RPMI8226 (cell line): Measurements from ENCODE around the gene SH3TC1.

Experiments
- DNase-seq: peaks from one replicate; pipeline ENCODE4 v3.0.0-alpha.2; 2015

The SH3TC1 gene

DNA sequence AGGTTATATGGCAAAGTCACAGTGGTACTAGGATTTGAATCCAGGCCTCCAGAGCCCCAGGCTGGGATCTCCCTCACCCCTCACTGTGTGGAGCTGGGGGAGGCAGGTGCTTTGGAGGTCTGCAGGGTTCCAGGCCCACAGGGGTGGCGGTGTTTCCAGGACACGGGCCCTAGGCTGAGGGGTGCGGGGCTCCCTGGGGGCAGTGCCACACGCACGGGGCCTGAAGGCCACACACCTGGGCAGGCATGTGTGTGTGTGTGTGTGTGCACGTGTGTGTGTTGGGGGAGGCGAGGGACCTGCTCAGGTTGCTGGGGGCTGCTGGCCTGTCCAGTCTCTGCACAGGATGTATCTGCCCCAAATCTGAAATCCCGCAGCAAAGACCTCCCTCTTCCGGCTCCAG, 18.8 kb downstream of the SH3TC1 start:
- DNase-seq, result no peak

DNA sequence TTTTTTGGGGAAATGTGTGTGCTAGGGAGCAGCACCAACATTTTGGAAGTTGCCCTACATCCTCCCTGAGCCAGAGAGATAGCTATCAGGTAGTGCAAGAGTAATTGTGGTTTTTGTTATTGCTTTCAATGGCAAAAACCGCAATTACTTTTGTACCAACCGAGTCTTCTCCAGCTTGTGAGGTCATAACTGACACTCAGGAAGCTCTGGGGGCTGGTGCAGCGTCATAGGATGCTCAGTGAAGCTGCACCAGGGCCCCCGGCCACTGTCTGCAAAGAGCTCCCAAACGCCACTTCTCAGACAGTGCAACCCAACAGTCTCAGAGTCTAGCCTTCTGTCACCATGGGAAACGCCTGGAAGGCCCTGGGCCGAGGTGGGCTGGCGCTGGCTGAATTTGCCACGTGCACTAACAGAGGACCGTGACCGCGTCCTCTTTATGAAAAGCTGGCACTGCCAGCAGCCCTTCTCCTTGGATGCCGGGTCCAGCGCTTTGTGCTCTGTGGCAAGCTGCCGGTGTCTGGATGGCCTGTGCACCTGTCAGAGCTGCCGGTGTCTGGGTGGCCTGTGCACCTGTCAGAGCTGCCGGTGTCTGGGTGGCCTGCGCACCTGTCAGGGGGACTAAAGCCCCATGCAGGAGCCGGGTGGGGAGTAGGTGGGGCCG, 19.4 kb downstream of the SH3TC1 start:
- DNase-seq, result peak; percentile 67

DNA sequence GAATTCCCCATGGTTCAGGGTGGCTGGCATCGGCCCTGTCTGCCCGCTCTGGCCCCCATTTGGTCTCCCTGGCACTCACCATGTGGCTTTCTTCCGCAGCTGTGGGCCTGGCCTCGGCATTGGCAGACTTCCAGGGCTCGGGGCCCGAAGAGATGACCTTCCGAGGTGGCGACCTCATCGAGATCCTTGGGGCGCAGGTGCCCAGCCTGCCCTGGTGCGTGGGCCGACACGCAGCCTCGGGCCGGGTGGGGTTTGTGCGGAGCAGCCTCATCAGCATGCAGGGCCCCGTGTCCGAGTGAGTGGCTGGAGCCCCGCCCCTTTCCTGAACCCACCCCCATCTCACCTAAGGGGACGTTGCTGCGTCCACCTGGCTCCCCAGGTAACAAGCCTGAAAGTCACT, 20.1 kb downstream of the SH3TC1 start:
- peak; percentile 55 for DNase-seq

DNA sequence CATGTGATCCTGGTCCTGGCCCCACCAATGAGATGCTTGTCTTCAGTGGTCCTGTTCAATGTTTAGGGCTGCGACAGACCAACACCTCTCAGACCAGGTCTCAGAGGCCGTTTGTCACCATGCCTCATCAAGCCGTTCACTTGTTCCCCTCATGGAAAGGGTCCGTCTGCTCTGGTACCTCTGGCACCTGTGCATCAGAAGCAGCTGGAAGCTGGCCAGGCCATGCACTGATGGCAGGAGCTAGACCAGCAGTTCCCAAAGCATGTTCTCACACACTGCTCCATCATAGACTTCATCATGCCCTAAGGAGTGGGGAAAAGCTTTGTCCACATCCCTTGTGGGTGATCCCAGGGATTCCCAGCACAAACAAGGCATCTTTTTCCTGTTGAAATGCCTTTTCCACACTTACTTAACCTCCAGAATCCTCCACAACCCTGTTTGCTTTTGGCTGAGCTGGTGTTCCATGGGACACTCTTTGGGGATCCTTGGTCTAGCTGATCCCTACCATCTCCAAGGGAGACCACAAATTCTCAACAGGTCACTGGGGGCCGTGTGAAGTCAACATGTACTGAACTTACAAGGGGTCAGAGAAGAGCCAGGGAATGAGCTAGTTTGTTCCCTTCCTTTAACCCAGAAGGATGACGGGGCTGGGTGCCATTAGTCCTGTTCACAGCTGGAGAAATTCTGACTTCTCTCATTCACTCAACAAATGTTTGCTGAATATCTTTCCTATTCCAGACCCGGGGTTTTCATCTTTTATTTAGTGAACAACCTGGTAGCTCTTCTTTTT, 21.8 kb downstream of the SH3TC1 start:
- no peak for DNase-seq

DNA sequence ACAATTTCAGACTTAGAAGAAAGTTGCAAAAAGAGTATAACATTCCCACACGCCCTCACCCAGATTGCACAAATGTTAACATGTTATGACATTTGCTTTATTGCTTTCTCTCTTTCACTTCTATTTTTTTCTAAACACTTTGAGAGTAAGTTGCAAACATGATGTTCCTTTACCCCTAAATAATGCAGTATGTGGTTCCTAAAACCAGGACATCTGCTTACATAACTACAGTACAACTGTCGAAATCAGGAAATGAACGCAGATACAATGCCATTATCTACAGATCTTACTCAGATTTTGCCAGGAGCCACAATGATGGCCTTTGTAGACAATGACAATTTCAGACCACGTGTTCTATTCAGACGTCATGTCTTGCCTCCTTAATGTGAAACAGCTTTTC, 22.4 kb downstream of the SH3TC1 start:
- DNase-seq, result no peak

DNA sequence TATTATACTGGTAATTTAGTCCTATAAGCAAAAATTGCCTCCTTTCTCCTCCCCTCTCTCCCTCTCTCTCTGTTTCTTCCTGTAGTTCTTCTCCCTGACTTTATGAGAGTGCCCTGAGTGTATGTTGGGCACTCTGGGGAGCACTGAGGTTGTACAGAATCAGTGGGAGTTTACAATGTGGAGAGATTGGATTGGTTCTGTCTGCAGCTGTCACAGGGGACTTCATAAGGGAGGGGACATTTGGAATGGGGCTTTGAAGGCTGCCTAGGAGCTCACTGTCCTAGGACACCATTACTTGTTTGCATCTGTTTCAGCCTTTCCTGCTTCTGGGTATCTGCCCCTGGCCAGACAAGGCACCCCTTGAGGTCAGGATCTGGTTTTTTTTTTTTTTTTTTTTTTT, 22.9 kb downstream of the SH3TC1 start:
- no peak for DNase-seq

DNA sequence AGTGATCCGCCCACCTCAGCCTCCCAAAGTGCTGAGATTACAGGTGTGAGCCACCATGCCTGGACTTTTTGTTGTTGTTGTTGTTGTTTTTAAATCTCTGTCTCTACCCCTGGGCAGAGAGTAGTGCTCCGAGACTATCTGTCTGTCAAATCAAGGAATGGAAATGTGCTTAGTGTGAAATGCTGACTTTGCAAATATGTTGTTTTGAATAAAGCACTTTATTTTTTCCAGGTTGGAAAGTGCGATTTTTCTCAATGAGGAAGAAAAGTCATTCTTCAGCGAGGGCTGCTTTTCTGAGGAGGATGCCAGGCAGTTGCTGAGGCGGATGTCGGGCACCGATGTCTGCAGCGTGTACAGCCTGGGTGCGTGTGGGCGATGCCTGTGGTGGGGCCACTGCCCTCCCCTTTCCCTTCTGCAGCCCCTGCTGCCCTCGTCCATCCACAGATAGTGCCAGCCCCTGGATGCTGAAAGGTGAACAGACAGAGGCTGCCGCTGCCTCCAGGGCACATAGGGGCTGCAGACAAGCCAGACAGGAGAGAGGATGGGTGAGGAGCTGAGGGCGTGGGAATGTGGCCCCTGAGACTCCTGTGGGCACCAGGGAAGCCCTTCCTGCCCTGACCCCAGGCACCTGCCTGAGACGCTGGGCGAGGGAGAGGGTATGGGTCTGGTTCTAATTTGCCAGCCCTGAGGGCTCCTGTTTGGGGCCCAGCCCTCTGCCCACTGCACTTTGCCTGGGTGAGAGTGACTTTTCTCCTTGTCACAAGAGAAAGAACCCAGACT, 23.7 kb downstream of the SH3TC1 start:
- DNase-seq, result no peak

DNA sequence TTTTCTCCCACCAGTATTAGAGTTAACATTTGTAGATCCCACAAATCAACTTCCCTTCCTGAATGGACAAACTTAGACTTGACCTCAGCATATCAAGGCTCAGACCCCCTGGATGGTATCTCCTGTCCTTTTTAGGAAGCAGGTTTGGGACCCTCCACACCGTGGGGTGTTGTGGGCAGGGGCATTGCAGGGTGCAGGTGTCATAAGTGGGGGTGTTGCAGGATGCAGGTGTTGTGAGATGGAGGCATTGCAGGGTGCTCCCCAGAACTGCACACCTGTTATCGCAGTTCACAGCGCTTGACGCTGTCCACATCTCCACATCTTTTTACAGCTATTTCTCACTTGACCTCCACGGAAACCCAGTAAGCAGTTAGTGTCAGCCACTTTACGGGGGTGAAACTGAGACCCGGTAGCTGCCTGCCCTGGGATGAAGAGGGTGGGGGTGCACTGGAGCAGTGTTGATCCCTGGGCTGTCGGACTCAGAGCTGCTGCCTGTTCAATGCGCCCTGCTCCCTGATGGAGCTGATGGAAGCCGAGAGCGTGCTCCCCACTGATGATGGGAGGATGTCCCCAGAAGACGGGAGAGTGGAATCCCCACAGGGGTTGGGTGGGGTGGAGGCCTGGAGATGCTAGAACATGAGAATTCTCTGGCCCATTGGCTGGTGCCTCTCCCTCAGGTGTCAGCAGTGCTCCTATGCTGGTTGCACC, 25.3 kb downstream of the SH3TC1 start:
- no peak for DNase-seq

DNA sequence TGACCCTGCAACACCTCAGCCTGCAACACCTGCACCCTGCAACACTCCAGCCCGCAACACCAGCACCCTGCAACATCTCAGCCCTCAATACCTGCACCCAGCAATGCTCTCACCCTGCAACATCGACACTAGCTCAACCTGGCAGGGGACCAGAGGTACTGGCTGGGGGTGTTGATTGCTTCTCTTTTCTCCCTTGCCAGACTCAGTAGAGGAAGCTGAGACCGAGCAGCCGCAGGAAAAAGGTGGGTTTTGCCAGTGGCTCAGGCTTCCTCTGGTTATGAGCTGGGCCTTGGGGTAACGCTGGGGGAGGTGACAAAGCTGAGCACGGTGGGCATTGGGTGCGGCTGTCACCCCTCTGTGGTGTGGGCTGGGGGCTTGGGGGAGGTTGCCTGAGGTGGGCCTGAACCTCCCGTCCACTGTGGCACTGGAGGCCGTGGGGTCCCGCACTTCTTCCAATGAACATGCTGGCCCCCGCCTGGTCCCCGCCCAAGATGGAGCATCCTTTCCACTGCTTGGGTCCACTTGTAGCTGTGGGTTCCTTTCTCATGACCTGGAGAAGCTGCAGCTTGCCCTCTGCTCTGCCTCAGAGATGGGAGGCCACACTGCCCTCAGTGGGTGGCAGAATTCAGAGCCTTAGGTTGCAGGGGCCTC, 26.0 kb downstream of the SH3TC1 start:
- DNase-seq, result no peak

DNA sequence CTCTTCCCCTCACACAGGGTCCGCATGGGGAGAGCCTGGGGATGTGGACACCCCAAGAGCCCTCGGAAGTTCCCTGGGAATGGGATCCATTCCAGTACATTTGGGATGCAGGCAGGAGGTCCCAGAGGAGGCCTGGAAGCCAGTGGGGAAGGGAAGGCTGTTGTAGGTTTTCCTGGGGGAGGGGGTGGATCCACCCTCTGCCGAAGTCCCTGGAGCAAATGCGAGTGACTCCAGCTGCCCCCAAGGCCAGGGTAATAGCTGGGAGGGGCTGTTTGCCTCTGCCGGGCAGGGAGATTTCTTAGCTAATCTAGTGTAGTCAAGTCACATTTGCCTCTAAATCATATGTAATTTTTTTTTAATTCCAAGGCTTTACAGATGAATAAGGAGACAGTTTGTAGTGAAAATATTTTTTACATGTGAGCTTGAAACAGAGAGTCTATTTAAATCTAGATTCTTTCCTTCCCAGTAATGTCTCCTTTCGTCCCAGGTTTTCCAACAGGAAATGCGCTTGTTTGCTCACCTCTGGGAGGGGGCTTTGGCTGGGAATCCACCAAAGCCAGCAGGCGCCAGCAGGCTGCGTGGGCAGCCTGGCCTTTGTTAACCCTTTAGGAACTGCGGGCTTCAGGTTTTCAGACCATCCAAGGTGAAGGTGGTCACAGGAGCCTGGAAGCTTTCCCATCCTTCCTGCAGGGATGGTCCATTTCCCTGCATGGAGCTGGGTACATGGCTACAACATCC, 26.8 kb downstream of the SH3TC1 start:
- no peak for DNase-seq

DNA sequence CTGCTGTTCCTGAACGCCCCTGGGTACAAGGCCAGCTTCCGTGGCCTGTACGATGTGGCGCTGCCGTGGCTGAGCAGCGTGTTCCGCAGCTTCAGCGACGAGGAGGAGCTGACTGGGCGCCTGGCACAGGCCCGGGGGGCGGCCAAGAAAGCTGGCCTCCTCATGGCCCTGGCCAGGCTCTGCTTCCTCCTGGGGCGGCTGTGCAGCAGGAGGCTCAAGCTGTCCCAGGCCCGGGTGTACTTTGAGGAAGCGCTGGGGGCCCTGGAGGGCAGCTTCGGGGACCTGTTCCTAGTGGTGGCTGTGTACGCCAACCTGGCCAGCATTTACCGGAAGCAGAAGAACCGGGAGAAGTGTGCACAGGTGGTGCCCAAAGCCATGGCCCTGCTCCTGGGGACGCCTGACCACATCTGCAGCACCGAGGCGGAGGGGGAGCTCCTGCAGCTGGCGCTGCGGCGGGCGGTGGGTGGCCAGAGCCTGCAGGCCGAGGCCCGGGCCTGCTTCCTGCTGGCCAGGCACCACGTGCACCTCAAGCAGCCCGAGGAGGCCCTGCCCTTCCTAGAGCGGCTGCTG, 28.2 kb downstream of the SH3TC1 start:
- no peak for DNase-seq

DNA sequence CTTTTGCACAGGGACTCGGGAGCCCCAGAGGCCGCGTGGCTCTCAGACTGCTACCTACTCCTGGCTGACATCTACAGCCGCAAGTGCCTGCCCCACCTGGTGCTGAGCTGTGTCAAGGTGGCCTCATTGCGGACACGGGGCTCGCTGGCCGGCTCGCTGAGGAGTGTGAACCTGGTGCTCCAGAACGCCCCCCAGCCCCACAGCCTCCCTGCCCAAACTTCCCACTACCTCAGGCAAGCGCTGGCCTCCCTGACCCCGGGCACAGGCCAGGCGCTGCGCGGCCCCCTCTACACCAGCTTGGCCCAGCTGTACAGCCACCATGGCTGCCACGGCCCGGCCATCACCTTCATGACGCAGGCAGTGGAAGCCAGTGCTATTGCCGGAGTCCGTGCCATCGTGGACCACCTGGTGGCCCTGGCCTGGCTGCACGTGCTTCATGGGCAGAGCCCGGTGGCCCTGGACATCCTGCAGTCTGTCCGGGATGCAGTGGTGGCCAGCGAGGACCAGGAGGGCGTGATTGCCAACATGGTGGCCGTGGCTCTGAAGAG, 28.8 kb downstream of the SH3TC1 start:
- DNase-seq, result no peak

DNA sequence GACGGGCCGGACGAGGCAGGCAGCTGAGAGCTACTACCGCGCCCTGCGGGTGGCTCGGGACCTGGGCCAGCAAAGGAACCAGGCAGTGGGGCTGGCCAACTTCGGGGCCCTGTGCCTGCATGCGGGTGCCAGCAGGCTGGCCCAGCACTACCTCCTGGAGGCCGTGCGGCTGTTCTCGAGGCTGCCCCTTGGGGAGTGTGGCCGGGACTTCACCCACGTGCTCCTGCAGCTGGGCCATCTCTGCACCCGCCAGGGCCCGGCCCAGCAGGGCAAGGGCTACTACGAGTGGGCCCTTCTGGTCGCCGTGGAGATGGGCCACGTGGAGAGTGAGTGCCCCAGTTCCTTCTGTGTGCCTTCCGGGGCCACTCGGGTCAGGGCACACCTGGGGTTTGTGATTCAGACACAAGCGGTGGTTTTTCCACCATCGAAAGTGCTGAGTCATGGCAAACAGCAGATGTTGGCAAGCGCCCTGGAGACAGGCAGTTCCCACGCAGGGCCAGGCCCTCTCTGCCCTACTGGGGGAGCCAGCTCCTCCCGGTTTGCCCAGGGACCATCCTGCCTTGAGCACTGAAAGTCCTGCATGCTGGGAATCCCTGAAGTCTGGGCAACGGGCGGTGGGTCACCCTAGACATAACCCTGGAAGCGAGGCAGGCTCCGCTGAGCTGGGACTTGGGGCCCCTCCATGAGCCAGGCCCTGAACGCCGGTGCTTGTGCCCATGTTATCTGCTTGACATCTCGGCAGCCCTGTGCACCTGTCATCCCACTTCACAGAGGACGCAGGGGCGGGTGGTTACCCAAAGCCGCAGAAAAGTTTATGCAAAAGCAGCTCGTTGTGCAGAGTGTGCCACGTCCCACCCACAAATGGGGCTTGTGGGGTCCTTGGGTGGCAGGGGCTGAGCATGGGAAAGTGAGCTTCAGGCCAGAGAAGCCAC, 29.5 kb downstream of the SH3TC1 start:
- peak; percentile 95 for DNase-seq

DNA sequence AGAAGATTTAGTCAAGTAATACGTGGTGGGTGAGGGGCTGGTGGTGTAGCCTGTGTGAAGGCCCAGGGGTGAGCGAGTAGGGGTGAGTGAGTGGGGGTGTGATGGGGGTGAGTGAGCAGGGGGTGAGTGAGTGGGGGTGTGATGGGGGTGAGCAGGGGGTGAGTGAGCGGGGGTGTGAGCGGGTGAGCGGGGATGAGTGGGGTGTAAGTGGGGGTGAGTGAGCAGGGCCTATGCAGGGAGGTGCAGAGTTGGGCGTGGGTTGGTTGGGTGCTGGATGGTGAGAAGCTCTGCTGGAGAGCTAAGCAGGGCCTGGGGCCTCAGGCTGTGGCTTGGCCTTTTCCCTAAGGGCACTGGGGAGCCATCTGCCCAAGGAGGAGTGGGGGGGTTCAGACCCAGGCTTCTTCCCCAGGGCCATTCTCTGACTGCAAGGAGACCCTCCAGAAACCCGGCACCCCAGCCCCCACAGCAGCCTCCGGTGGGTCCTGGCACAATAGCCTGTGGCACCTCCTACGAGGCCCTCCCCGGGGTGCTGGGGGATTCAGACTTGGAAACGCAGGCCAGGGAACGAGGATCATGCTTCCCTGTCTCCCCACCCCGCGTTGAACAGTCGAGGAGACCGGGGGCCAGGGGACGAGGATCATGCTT, 30.4 kb downstream of the SH3TC1 start:
- DNase-seq, result no peak

DNA sequence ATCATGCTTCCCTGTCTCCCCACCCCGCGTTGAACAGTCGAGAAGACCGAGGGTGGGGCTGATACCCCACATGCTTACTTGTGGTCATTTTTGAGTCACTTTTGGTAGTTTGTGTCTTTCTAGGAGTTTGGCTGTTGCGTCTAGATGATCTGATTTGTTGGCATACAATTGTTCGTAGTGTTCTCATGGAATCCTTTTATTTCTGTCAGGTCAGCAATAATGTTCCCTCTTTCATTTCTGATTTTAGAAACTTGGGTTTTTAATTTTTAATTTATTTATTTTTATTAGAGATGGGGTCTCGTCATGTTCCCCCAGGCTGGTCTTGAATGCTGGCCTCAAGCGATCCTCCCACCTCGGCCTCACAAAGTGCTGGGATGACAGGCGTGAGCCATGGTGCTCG, 30.9 kb downstream of the SH3TC1 start:
- no peak for DNase-seq

DNA sequence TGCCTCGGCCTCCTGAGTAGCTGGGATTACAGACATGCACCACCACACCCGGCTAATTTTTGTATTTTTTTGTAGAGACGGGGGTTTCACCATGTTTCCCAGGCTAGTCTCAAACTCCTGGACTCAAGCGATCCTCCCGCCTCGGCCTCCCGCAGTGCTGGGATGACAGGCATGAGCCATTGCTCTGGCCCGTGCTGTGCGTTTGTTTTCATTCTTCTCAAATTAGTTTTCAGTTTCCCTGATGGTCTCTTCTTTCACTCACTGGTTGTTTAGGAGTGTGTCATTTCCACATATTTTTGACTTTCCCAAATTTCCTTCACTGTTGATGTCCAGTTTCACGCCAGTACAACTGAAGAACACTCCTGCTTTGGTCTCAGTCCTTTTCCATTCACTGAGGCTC, 31.8 kb downstream of the SH3TC1 start:
- DNase-seq, result no peak

DNA sequence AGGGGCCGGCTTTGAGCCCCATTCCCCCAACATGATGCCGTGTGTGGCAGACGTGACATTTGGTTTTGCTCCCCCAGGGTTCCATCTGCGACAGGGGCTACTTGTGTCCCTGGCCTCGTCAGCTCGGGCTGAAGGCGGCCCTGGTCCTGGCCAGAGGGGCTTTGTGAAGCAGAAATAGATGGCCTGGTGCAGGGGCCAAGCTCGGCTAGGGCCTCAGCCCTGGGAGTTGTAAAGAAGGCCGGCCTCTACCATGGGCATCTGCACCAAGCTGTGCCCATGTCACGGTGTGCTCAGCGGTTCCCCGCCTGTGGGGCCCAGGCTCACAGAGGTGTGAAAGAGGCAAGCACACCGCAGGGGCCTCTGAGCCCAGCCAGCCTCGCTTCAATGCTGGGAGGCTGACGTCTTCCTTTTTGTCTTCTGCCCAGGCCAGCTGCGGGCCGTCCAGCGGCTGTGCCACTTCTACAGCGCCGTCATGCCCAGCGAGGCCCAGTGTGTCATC, 32.5 kb downstream of the SH3TC1 start:
- DNase-seq, result no peak

DNA sequence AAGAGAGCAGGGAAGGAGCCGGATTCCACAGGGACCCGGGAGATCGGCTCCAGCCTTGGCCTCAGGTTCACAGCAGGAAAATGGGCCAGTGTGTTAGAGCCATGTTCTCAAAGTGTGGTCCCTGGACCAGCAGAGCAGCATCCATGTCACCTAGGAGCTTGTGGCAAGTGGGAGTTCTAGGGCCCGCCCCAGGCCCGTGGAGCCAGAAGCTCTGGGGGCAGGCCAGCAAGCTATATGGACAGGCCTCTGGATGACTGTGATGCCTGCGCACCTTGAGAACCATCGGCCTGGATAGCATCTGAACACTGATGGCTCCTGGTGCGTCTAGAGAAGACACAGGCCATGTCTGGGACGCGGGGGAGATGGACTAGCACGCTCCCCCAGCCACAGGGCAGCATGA, 33.7 kb downstream of the SH3TC1 start:
- DNase-seq, result no peak
